ENCODE results near the gene SPATA9. TPM values are rescaled to one million over a fixed set of nuclear protein-coding genes. Genes with fewer than 3 reads are reported as not detected.
A peak's percentile ranks its signal among the peaks of the same experiment; 100 is the strongest.

The SPATA9 gene
- total RNA-seq, 6 experiments from 2014 or later: 0.17 to 0.73 (median 0.48) TPM

- TF ChIP-seq CTCF (IDR thresholded peaks at IDR 0.05): no peak
- Mint-ChIP-seq H3K27ac (no peak overlapping the region), H3K36me3 (ENCODE audit: low read depth) (no peaks in the 10 kb centered on the region), H3K4me3 (no peak overlapping the region), H3K9me3 (no peaks in the 10 kb centered on the region), H3K27me3 (ENCODE audit: insufficient read depth) (peaks cover 7% of the 10 kb centered on the region), H3K4me1 (ENCODE audit: low read depth) (peaks cover 12% of the 10 kb centered on the region)
- DNase-seq: no peak
These were observed 58.4 kb downstream of the SPATA9 start for GRCh38 chr5:95624368-95624767.

GRCh38 chr5:95623706-95624105 lies 59.1 kb downstream of the SPATA9 start:
- no peak for DNase-seq
- no peak overlapping the region for H3K27ac Mint-ChIP-seq
- H3K36me3 Mint-ChIP-seq (ENCODE audit: low read depth): no peaks in the 10 kb centered on the region
- no peak for TF ChIP-seq CTCF (IDR thresholded peaks at IDR 0.05)
- no peak overlapping the region for H3K4me3 Mint-ChIP-seq
- no peaks in the 10 kb centered on the region for H3K9me3 Mint-ChIP-seq
- H3K4me1 Mint-ChIP-seq (ENCODE audit: low read depth): peaks cover 15% of the 10 kb centered on the region
- peaks cover 7% of the 10 kb centered on the region for H3K27me3 Mint-ChIP-seq (ENCODE audit: insufficient read depth)

DNA sequence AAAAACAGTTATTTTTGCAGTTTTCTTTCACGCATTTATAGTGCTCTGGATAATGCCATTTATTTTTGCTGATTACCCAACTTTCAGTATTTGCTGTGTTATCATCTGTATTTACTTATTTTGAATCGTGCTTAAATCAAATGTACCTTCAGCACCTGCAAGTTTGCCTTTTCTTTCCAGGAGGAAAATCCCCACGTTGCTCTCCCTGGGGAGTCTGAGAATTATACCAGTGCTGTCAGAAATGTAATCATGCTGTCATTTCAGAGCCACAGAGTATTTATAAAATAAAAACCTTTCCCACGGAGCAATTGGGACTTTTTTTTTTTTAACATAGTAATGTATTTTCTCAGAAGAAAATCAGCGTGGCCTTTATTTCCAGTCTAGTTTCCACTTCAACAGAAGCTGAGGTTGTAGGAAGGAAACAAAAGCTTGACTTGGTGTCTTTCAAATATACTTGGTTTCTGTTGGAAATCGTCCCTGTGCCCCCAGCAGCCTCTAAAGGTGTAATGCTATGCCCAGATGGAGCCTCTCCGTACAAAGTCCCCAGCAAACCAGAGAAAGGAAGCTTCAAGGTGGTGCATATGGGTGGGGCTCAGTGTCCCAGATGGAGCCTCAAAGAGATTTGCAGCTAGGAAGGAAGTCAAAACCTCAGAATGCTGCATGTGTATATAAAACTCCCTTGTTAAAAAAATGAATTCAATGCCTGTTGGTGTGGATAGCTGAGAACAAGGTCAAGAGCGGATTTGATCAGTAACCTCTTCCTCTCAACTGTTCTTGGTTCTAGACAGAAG lies 60.8 kb downstream of the SPATA9 start:
- Mint-ChIP-seq H3K4me3 (peak overlapping the region; percentile 79), H3K36me3 (ENCODE audit: low read depth) (no peaks in the 10 kb centered on the region), H3K9me3 (no peaks in the 10 kb centered on the region), H3K4me1 (ENCODE audit: low read depth) (peaks cover 17% of the 10 kb centered on the region), H3K27me3 (ENCODE audit: insufficient read depth) (peaks cover 7% of the 10 kb centered on the region), H3K27ac (no peak overlapping the region)
- no peak for TF ChIP-seq CTCF (IDR thresholded peaks at IDR 0.05)
- no peak for DNase-seq

GRCh38 chr5:95620870-95621838 lies 61.6 kb downstream of the SPATA9 start:
- H3K27ac Mint-ChIP-seq: no peak overlapping the region

More at GRCh38 chr5:95620870-95621838, 61.6 kb downstream of the SPATA9 start:
- Mint-ChIP-seq H3K4me1 (ENCODE audit: low read depth) (peaks cover 19% of the 10 kb centered on the region), H3K36me3 (ENCODE audit: low read depth) (no peaks in the 10 kb centered on the region), H3K9me3 (no peaks in the 10 kb centered on the region), H3K27me3 (ENCODE audit: insufficient read depth) (peaks cover 7% of the 10 kb centered on the region), H3K4me3 (peak overlapping the region; percentile 79)
- TF ChIP-seq CTCF (IDR thresholded peaks at IDR 0.05): no peak; the same call in 1 of the 2 replicates
- no peak for DNase-seq
